NOMO-1 treated with dmso at 0.1 percent for 144 hours (cell line): ENCODE measurements around the gene NFIX.

Source experiments
- DNase-seq: peaks from one replicate; lab custom pipeline; 2025; ENCODE audit not compliant: unreplicated experiment; lab: John Stamatoyannopoulos, UW

The NFIX gene

GRCh38 chr19:13053761-13054625, 58.7 kb downstream of the NFIX start:
- no peak for DNase-seq

- no peak for DNase-seq
Measured at GRCh38 chr19:13054626-13055212, 59.4 kb downstream of the NFIX start.

- no peak for DNase-seq
Measured at GRCh38 chr19:13055213-13056051, 60.2 kb downstream of the NFIX start.

- DNase-seq = no peak
Measured at GRCh38 chr19:13056052-13056660, 60.9 kb downstream of the NFIX start.

GRCh38 chr19:13057147-13057572, 61.9 kb downstream of the NFIX start:
- DNase-seq = no peak

- no peak for DNase-seq
Measured at GRCh38 chr19:13057744-13058143, 62.5 kb downstream of the NFIX start.

- no peak for DNase-seq
Measured at GRCh38 chr19:13058951-13059660, 63.8 kb downstream of the NFIX start.

- no peak for DNase-seq
Measured at GRCh38 chr19:13060233-13060963, 65.1 kb downstream of the NFIX start.

GRCh38 chr19:13060964-13061927, 66.0 kb downstream of the NFIX start:
- DNase-seq = peak; percentile 49

GRCh38 chr19:13062317-13062716, 67.0 kb downstream of the NFIX start:
- DNase-seq = no peak

- DNase-seq = no peak
Measured at GRCh38 chr19:13063461-13064091, 68.3 kb downstream of the NFIX start.

GRCh38 chr19:13064092-13064489, 68.8 kb downstream of the NFIX start:
- no peak for DNase-seq

GRCh38 chr19:13066226-13066625, 71.0 kb downstream of the NFIX start:
- DNase-seq = no peak

- no peak for DNase-seq
Measured at GRCh38 chr19:13066933-13067807, 71.9 kb downstream of the NFIX start.

GRCh38 chr19:13068085-13068846, 73.0 kb downstream of the NFIX start:
- no peak for DNase-seq
